IPS-20b (cell line): Measurements from ENCODE around the gene PPP1CA.

Experiments
- H3K27ac ChIP-seq: one replicate; pipeline ENCODE4 v1.5.1; 2013; ENCODE audit warnings: low read length
- H3K27me3 ChIP-seq: 2 replicates; pipeline ENCODE4 v1.6.1; 2013; ENCODE audit warnings: mild to moderate bottlenecking, low read length, inconsistent platforms; ENCODE audit not compliant: insufficient read depth
- H3K36me3 ChIP-seq: 2 replicates; pipeline ENCODE4 v1.6.1; 2013; ENCODE audit warnings: low read depth, mild to moderate bottlenecking, inconsistent platforms, low read length, moderate library complexity; ENCODE audit not compliant: insufficient read depth
- H3K4me1 ChIP-seq: 2 replicates; pipeline ENCODE4 v1.6.1; 2013; ENCODE audit warnings: mild to moderate bottlenecking, control low read depth, inconsistent platforms, low read length, moderate library complexity; ENCODE audit not compliant: insufficient read depth
- H3K4me3 ChIP-seq: 2 replicates; pipeline ENCODE4 v1.5.1; 2013; ENCODE audit warnings: mild to moderate bottlenecking, low read length, inconsistent platforms
- H3K9ac ChIP-seq: 2 replicates; pipeline ENCODE4 v1.6.1; 2013; ENCODE audit warnings: low read depth, mild to moderate bottlenecking, inconsistent platforms, low read length, moderate library complexity
- H3K9me3 ChIP-seq: 2 replicates; pipeline ENCODE4 v1.6.1; 2013; ENCODE audit warnings: mild to moderate bottlenecking, low read depth, low read length, inconsistent platforms; ENCODE audit not compliant: insufficient read depth

Gene PPP1CA

GRCh38 chr11:67411785-67412152 is 10.1 kb upstream of the PPP1CA start:
- Histone ChIP-seq H3K27ac (no peak overlapping the region), H3K27me3 (peaks cover 42% of the 10 kb centered on the region), H3K9me3 (no peaks in the 10 kb centered on the region), H3K4me1 (peaks cover 6% of the 10 kb centered on the region; the same call in 1 of the 2 replicates), H3K9ac (no peak overlapping the region), H3K36me3 (no peaks in the 10 kb centered on the region), H3K4me3 (no peak overlapping the region)

DNA sequence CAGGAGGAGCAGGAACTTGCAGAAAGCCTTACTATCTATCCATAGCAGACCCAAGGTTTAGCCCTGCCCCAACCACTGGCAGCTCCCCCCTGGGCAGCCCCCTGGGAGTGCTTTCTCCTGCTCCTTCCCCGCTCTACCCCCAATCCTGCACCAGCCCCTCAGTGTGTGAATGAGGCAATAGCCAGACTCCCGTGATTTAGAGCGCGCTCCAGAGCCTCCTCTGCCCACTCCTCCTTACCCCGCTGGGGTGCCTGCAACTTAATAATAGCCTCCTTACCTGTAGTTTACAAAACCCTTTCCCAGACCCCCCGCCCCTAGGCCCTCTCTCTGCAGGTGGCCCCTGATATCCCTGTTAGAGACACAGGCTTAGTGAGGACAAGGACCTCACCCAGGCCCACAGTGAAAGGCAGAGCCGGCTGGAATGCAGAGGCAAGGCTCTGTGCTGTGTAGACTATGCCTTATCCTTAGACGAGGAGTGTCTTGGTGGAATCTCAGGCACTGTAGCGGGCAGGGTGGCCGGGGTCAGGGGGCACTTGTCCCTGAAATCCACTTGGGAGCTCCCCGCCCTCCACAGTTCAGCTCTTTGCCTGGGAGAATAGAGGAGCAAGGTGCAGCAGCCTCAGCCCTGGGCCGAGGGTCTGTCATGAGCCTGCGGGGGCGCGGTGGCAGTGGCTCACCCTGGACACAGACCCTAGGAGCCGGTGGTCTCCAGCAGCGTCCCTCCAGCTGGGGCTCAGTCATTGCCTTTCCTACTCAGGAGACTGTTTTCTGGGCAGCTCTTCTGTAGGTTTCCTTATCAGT is 9.5 kb upstream of the PPP1CA start:
- Histone ChIP-seq H3K4me3 (no peak overlapping the region), H3K4me1 (peaks cover 6% of the 10 kb centered on the region; the same call in 1 of the 2 replicates), H3K27ac (no peak overlapping the region), H3K27me3 (peaks cover 38% of the 10 kb centered on the region), H3K9me3 (no peaks in the 10 kb centered on the region), H3K36me3 (no peaks in the 10 kb centered on the region), H3K9ac (no peak overlapping the region)

- Histone ChIP-seq H3K9me3 (no peaks in the 10 kb centered on the region), H3K9ac (no peak overlapping the region), H3K36me3 (no peaks in the 10 kb centered on the region), H3K4me3 (no peak overlapping the region), H3K27me3 (peaks cover 34% of the 10 kb centered on the region), H3K27ac (no peak overlapping the region), H3K4me1 (peaks cover 3% of the 10 kb centered on the region; the same call in 1 of the 2 replicates)
Observed at GRCh38 chr11:67410369-67410831, 8.7 kb upstream of the PPP1CA start.

- H3K27ac ChIP-seq, result no peak overlapping the region
- H3K27me3 ChIP-seq, result peaks cover 30% of the 10 kb centered on the region
- H3K4me3 ChIP-seq, result no peak overlapping the region
- no peak overlapping the region for H3K9ac ChIP-seq
- no peaks in the 10 kb centered on the region for H3K36me3 ChIP-seq
- peaks cover 3% of the 10 kb centered on the region; the same call in 1 of the 2 replicates for H3K4me1 ChIP-seq
- no peaks in the 10 kb centered on the region for H3K9me3 ChIP-seq
Observed at GRCh38 chr11:67409781-67410368, 8.2 kb upstream of the PPP1CA start.

DNA sequence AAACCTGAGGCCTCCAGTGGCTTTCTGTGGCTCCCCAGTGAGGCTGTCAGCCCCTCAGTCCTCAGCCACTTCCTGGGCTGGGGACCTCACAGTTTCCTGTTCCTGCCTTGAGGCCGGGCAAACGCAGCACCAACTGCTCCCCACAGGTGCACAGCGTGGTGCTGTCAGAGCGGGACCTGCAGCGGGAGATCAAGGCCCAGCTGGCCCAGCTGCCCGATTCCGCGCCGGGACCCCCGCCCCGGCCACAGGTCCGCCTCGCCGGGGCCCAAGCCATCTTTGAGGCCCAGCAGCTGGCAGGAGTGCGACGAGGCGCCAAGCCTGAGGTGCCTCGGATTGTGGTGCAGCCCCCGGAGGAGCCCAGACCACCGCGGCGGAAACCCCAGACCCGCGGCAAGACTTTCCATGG is 7.6 kb upstream of the PPP1CA start:
- H3K9me3 ChIP-seq, result no peaks in the 10 kb centered on the region
- H3K9ac ChIP-seq, result no peak overlapping the region
- H3K4me3 ChIP-seq, result no peak overlapping the region
- peaks cover 3% of the 10 kb centered on the region; the same call in 1 of the 2 replicates for H3K4me1 ChIP-seq
- no peaks in the 10 kb centered on the region for H3K36me3 ChIP-seq
- H3K27ac ChIP-seq, result no peak overlapping the region
- peaks cover 24% of the 10 kb centered on the region for H3K27me3 ChIP-seq

DNA sequence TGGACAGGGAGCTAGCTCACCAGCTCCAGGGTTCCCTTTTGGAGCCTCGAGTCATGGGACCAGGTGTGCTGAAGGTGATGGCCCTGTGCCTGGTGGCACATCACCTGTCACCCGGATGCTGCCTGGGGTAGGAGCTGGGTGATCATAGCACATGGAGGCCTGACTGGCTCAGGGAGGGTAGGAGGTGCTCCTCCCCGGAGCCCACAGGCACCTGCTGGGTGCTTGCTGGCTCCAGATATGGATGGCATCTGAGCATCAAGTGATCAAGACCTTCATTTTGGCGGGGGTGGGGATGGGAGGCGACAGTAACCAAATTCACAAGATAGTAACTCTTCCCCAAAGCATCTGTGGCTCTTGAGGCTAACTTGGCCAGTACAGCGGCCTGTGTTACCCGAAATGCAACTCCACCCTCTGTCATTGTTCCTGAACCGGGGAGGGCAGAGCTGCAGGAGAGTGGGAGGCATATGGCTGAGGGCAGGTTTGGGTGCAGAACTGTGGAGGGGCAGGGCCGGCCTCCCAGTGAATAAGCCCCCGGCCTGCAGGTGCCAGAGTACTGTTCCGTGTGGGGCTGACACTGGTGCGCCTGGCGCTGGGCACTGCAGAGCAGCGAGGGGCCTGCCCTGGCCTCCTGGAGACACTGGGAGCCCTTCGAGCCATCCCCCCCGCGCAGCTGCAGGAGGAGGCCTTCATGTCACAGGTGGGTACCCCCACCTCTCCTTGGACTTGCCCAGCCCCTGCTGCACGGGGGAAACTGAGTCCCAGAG is 7.0 kb upstream of the PPP1CA start:
- Histone ChIP-seq H3K4me1 (peaks cover 3% of the 10 kb centered on the region; the same call in 1 of the 2 replicates), H3K36me3 (no peaks in the 10 kb centered on the region), H3K27me3 (peaks cover 24% of the 10 kb centered on the region), H3K9me3 (no peaks in the 10 kb centered on the region), H3K4me3 (no peak overlapping the region), H3K27ac (no peak overlapping the region), H3K9ac (no peak overlapping the region)

GRCh38 chr11:67407688-67408163 is 6.1 kb upstream of the PPP1CA start:
- Histone ChIP-seq H3K9ac (no peak overlapping the region), H3K36me3 (no peaks in the 10 kb centered on the region), H3K4me3 (no peak overlapping the region), H3K4me1 (peaks cover 3% of the 10 kb centered on the region; the same call in 1 of the 2 replicates), H3K27ac (no peak overlapping the region), H3K27me3 (peaks cover 16% of the 10 kb centered on the region), H3K9me3 (no peaks in the 10 kb centered on the region)

DNA sequence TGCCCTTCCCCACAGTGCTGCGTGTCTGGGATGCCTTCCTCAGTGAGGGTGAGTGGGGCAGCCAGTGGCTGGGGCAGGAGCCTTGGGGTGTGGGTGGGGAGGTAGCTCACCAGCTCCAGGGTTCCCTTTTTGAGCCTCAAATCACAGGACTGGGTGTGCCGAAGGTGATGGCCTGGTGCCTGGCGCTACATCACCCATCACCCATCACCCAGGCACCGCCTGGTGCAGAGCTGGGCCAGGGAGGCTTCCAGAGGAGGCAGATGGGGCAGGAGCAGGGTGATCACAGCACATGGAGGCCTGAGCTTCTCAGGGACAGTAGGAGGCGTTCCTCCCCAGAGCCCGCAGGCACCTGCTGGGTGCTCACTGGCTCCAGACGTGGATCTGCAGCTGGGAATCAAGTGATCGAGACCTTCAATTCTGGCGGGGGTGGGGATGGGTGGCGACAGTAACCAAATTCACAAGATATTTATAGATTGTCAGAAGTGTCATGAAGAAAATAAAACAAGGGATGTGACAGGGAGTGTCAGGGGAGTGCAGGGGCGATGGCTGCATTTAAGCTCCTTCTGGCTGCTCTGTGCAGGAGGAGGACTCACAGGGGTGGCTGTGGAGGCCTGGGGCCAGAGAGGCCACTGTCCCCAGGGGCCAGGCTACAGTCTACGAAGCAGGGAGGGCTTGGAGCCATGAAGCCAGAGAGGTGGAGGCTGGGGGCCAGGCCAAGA is 5.5 kb upstream of the PPP1CA start:
- peaks cover 6% of the 10 kb centered on the region; the same call in 1 of the 2 replicates for H3K4me1 ChIP-seq
- H3K9me3 ChIP-seq, result no peaks in the 10 kb centered on the region
- no peak overlapping the region for H3K27ac ChIP-seq
- peaks cover 10% of the 10 kb centered on the region for H3K27me3 ChIP-seq
- H3K9ac ChIP-seq, result no peak overlapping the region
- no peak overlapping the region for H3K4me3 ChIP-seq
- no peaks in the 10 kb centered on the region for H3K36me3 ChIP-seq

GRCh38 chr11:67406420-67406968 is 4.8 kb upstream of the PPP1CA start:
- Histone ChIP-seq H3K27ac (no peak overlapping the region), H3K9me3 (no peaks in the 10 kb centered on the region), H3K4me3 (no peak overlapping the region), H3K4me1 (peaks cover 8% of the 10 kb centered on the region; the same call in 1 of the 2 replicates), H3K27me3 (peaks cover 4% of the 10 kb centered on the region; the same call in 1 of the 2 replicates), H3K9ac (no peak overlapping the region), H3K36me3 (no peaks in the 10 kb centered on the region)

- no peak overlapping the region for H3K9ac ChIP-seq
- no peak overlapping the region for H3K27ac ChIP-seq
- no peaks in the 10 kb centered on the region for H3K9me3 ChIP-seq
- H3K27me3 ChIP-seq, result no peaks in the 10 kb centered on the region
- no peaks in the 10 kb centered on the region for H3K36me3 ChIP-seq
- no peak overlapping the region for H3K4me3 ChIP-seq
- H3K4me1 ChIP-seq, result peaks cover 8% of the 10 kb centered on the region; the same call in 1 of the 2 replicates
Observed at GRCh38 chr11:67405688-67406339, 4.2 kb upstream of the PPP1CA start.
